VCaP (cell line): ENCODE results near the gene RAB31.

Experiments used
- H3K27ac ChIP-seq: fragments of 450-650 bp; 2 replicates; pipeline ENCODE4 v1.5.1; 2017
- CTCF ChIP-seq: fragments of 450-650 bp; conservative IDR thresholded peaks from 2 replicates; pipeline ENCODE4 v1.5.1; 2017; ENCODE audit warnings: mild to moderate bottlenecking, moderate library complexity

The RAB31 gene

GRCh38 chr18:9708057-9708433 is at the start of gene RAB31:
RAB31 (plus strand) TSS chr18:9708301; CDS start chr18:9708406, 105 bp downstream.
- H3K27ac ChIP-seq: peak within 1 kb of the TSS; percentile 65; the same call in 1 of the 2 replicates
- 0 out of 2 replicates have a peak, but pooled peaks have one; percentile 11 for TF ChIP-seq CTCF

- no peak overlapping the region for H3K27ac ChIP-seq
- TF ChIP-seq CTCF: no peak
These were observed 48.4 kb upstream of the RAB31 start for GRCh38 chr18:9659499-9660375.

- H3K27ac ChIP-seq: no peak overlapping the region
- no peak for TF ChIP-seq CTCF
These were observed 46.5 kb upstream of the RAB31 start for GRCh38 chr18:9661564-9661963.

GRCh38 chr18:9663377-9663776 is 44.7 kb upstream of the RAB31 start:
- H3K27ac ChIP-seq: no peak overlapping the region
- TF ChIP-seq CTCF: no peak

GRCh38 chr18:9665314-9665713 is 42.8 kb upstream of the RAB31 start:
- no peak overlapping the region for H3K27ac ChIP-seq
- no peak for TF ChIP-seq CTCF

- TF ChIP-seq CTCF: no peak
These were observed 41.6 kb upstream of the RAB31 start for GRCh38 chr18:9666548-9666947.

GRCh38 chr18:9669016-9669415 is 39.1 kb upstream of the RAB31 start:
- TF ChIP-seq CTCF: no peak
- H3K27ac ChIP-seq: no peak overlapping the region

More at GRCh38 chr18:9666548-9666947, 41.6 kb upstream of the RAB31 start:
- H3K27ac ChIP-seq: no peak overlapping the region
